Tibial nerve (tissue), 3 donors: ENCODE data around the gene TUBE1.

Source experiments
- POLR2A ChIP-seq, 2 donors: fragments of 450-650 bp; IDR thresholded peaks; one replicate each; pipeline ENCODE4 v1.6.1; 2017; ENCODE audit warnings: antibody characterized with exemption in 2 of 2, mild to moderate bottlenecking in 2 of 2, moderate library complexity in 2 of 2
- TF ChIP-seq, protein P1 (sequence below), 5 experiments: fragments of 200-600 bp in 3 of 5; fragments of 450-650 bp in 2 of 5; sonication (generic) in 3 of 5; IDR thresholded peaks; one replicate each; pipeline ENCODE4 v1.5.1; 2016 to 2019; ENCODE audit warnings: antibody characterized with exemption in 5 of 5, mild to moderate bottlenecking in 3 of 5, moderate library complexity in 2 of 5

DNA sequence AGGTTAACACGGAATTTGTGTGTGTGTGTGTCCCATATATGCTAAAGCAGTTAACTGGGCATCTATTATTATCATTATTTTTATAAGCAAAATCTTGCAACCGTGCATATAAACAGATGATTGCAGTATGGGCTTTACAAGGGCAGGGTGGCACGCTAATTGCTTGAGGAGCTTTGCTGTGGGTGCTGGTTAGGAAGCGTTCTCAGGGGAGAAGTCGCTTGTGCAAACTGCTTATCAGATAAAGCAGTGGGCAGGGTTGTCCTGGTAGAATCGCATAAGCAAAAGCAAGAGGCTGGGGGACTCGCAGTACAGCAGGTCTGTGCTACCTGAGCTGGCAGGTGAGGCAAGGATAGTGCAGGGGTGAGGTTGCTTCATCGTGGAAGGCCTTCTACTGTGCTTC, 43.1 kb downstream of the TUBE1 start:
- TF ChIP-seq, protein P1, sequence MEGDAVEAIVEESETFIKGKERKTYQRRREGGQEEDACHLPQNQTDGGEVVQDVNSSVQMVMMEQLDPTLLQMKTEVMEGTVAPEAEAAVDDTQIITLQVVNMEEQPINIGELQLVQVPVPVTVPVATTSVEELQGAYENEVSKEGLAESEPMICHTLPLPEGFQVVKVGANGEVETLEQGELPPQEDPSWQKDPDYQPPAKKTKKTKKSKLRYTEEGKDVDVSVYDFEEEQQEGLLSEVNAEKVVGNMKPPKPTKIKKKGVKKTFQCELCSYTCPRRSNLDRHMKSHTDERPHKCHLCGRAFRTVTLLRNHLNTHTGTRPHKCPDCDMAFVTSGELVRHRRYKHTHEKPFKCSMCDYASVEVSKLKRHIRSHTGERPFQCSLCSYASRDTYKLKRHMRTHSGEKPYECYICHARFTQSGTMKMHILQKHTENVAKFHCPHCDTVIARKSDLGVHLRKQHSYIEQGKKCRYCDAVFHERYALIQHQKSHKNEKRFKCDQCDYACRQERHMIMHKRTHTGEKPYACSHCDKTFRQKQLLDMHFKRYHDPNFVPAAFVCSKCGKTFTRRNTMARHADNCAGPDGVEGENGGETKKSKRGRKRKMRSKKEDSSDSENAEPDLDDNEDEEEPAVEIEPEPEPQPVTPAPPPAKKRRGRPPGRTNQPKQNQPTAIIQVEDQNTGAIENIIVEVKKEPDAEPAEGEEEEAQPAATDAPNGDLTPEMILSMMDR (IDR thresholded peaks at IDR 0.05): no peak
- TF ChIP-seq POLR2A (IDR thresholded peaks at IDR 0.05): no peak
